Large intestine (tissue), 3 donors: ENCODE data around the gene UQCC5. TPM values are rescaled to one million over a fixed set of nuclear protein-coding genes. Genes with fewer than 3 reads are reported as not detected.
"Not testable (repeated sequence)": the region's sequence is repeated elsewhere in the genome, so short reads cannot be mapped to it uniquely, and the experiment has no call there.

ENCODE experiments used
- DNase-seq, 2 donors: peaks; one replicate each; pipeline versions ENCODE4 v3.0.0 to v3.0.0-alpha.2; 2013
- H3K27ac ChIP-seq: one replicate; pipeline ENCODE4 v1.5.1; 2013; ENCODE audit warnings: low read length
- H3K27me3 ChIP-seq: 2 replicates; pipeline ENCODE4 v1.6.1; 2013; ENCODE audit warnings: low read length; ENCODE audit not compliant: control insufficient read depth, insufficient read depth
- H3K36me3 ChIP-seq: 2 replicates; pipeline ENCODE4 v1.6.1; 2013; ENCODE audit warnings: low read length; ENCODE audit not compliant: control insufficient read depth, insufficient read depth
- H3K4me1 ChIP-seq: one replicate; pipeline ENCODE4 v1.6.1; 2013; ENCODE audit warnings: low read length; ENCODE audit not compliant: control insufficient read depth, insufficient read depth
- H3K4me3 ChIP-seq: one replicate; pipeline ENCODE4 v1.5.1; 2013; ENCODE audit warnings: low read length
- H3K9me3 ChIP-seq: one replicate; pipeline ENCODE4 v1.6.1; 2013; ENCODE audit warnings: mild to moderate bottlenecking, low read depth, low read length, moderate library complexity; ENCODE audit not compliant: control insufficient read depth
- WGBS: methylation state at CpG from one replicate; pipeline ENCODE4 v1.1.5; 2013; ENCODE audit warnings: low lambda C conversion rate; ENCODE audit not compliant: insufficient coverage; 5-methylcytosine and 5-hydroxymethylcytosine counted together
- polyA plus RNA-seq: library from polyadenylated mRNA; unstranded; fragments of 120-200 nt; gene quantifications from one replicate; pipeline ENCODE4 v1.2.1, GENCODE V29; 2013

UQCC5 gene
- polyA plus RNA-seq, 1 donor = 25.8 TPM

DNA sequence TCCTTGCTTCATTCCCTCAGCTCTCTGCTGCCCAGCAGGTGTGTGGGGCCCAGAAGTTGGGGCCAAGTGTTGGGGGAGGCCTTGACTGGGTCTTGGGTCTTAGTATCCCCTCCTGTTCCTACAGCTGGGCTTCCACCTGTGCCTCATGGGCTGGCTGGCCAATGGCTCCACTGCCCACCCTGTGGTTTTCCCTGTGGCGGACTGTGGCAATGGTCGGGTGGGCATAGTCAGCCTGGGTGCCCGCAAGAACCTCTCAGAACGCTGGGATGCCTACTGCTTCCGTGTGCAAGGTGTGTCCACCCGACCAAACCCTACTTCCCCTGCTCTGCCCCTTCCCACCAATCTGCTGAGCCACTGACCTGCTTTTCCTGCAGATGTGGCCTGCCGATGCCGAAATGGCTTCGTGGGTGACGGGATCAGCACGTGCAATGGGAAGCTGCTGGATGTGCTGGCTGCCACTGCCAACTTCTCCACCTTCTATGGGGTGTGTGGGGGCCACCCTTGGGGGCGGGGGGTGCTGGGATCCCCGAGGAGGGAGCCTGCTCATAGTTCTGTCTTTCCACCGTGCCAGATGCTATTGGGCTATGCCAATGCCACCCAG, 13.7 kb upstream of the UQCC5 start:
- Histone ChIP-seq H3K36me3 (peaks cover 31% of the 10 kb centered on the region), H3K4me3 (no peak overlapping the region), H3K9me3 (peaks cover 3% of the 10 kb centered on the region), H3K27ac (no peak overlapping the region), H3K4me1 (peaks cover 6% of the 10 kb centered on the region), H3K27me3 (no peaks in the 10 kb centered on the region)
- no CpG with 5 or more reads among the region's 14 CpGs for WGBS
- no peak for DNase-seq

- Histone ChIP-seq H3K36me3 (peaks cover 38% of the 10 kb centered on the region), H3K27ac (no peak overlapping the region), H3K27me3 (no peaks in the 10 kb centered on the region), H3K9me3 (no peaks in the 10 kb centered on the region), H3K4me1 (peaks cover under 1% of the 10 kb centered on the region), H3K4me3 (no peak overlapping the region)
- no CpG with 5 or more reads among the region's 26 CpGs for WGBS
- no peak for DNase-seq
Measured at GRCh38 chr3:52523386-52524257, 12.8 kb upstream of the UQCC5 start.

GRCh38 chr3:52524258-52524751, 12.1 kb upstream of the UQCC5 start:
- Histone ChIP-seq H3K4me3 (no peak overlapping the region), H3K4me1 (no peaks in the 10 kb centered on the region), H3K27me3 (no peaks in the 10 kb centered on the region), H3K27ac (no peak overlapping the region), H3K9me3 (no peaks in the 10 kb centered on the region), H3K36me3 (peaks cover 44% of the 10 kb centered on the region)
- WGBS = no CpG with 5 or more reads among the region's 18 CpGs
- no peak for DNase-seq

DNA sequence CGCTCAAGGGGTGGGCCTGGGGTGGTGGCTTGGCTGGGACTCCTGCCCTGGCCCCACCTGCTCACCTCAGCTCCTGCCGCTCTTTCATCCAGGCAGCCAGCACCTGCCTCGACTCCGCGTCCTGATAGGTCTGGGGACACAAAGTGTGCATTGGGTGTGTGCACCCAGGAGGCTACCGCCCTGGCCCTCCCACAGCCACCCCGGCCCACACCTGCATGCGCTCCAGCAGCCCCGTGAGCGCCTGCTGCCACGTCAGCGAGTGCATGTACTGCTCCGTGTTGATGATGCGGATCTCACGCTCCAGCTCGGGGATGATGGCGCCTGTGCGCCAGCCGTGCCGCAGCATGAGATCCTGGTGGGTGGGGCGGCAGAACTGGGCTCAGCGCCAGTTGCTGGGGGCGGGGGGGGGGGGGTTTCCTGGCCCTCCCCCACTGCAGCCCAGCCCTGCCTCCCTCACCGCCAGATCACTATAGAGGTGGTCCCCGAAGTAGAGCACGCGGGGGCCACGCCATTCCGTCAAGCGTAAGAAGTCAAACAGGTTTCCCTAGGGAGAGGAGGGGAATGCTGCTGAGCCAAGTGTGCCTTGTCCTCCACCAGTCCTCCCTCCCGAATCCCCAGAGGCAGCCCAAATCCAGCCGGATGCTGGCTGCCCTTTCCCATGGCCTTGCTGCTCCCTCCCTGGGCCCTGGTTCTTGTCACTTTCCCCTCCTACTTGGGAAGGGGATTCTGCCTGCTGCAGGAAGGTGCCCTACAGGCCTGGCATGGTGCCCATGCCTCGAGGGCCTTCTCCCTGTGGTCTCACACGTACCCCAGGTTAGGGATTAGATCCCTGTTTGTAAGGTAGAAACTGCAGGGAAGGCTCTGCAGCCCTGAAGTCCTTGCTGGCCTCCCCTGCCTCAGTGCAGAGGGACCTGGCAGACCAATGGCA, 11.4 kb upstream of the UQCC5 start:
- no peaks in the 10 kb centered on the region for H3K27me3 ChIP-seq
- no peaks in the 10 kb centered on the region for H3K4me1 ChIP-seq
- H3K27ac ChIP-seq = no peak overlapping the region
- peaks cover 44% of the 10 kb centered on the region for H3K36me3 ChIP-seq
- no peak overlapping the region for H3K4me3 ChIP-seq
- DNase-seq = no peak
- no peaks in the 10 kb centered on the region for H3K9me3 ChIP-seq
- no CpG with 5 or more reads among the region's 34 CpGs for WGBS

DNA sequence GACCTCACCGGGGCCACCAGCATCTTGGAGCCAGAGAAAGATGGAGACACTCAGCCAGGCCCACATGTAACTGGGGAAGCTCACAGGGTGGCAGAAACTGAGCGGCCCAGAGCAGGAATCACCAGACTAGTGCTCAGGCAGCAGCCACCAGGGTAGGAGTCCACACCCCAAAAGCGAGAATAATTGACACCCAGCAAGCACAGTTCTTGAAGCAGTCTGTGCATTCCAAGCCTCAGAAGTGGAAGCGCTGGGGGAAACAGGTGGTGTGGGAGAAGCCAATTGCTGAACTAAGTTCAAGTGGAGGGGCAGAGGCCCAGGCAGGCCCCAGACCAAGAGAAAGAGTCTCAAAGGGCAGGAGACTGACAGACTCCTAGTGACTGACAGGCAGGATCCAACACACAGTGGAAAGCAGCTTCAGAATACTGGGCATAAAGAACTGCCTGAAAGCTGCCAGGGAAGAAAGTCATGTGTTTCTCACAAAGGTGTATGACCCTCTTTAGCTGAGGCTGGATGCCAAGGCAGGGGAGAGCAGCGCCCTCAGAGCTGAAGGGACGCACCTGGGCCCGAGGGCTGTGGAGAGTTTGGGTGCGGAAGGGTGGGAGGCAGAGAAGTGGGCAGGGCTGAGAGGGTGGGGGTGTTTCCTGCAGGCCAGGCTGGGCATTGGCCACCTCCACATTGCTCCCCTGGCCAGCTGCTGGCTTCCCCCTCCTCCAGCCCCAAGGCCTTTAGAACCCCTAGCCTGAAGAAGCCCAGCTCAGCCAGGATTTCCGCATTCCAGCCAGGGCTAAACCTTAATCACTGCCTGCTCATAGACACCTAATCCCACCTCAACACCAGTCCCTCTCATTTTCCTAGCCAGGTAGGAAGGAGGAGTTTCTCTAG, 10.5 kb upstream of the UQCC5 start:
- H3K9me3 ChIP-seq = no peaks in the 10 kb centered on the region
- no peak overlapping the region for H3K4me3 ChIP-seq
- H3K36me3 ChIP-seq = peaks cover 44% of the 10 kb centered on the region
- DNase-seq = no peak
- H3K27me3 ChIP-seq = no peaks in the 10 kb centered on the region
- H3K4me1 ChIP-seq = no peaks in the 10 kb centered on the region
- WGBS = no CpG with 5 or more reads among the region's 9 CpGs
- H3K27ac ChIP-seq = no peak overlapping the region

GRCh38 chr3:52526671-52527038, 9.8 kb upstream of the UQCC5 start:
- H3K4me1 ChIP-seq, H3K27me3 ChIP-seq, H3K4me3 ChIP-seq, H3K9me3 ChIP-seq, DNase-seq, H3K27ac ChIP-seq: not testable (repeated sequence)
- WGBS = no CpG with 5 or more reads among the region's 5 CpGs
- H3K36me3 ChIP-seq = peaks cover 44% of the 10 kb centered on the region

DNA sequence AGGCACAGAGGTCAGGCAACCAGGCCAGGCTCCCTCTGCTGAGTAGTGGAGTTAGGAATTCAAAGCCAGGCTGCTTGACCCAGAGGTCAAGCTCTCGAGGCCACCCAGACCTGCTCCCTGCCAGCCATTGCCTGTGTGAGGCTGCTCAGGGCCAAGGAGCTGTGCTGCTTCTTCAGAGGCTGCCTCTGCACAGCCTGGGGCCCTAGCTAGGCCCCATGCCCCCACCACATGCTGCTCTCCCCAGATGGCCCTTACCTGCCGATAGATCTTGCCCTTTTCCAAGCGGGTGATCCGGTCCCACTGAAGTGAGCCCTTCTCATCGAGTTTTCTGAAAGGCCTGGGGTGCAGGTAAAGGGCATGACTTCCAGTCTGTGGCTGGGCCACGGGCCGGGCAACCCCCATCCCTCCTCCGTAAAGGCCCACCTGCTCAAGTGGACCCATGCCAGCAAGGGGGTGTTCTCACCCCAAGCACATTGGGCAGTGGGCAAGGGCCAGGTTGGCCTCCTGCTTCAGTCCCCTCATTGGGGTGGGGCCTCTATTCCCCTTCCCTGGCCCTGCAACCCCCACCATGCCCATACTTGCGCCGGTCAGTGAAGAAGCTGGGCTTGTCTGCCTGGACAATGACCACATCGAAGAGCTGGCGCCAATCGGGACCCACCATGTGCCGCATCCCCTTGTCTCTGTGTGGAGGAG, 9.2 kb upstream of the UQCC5 start:
- H3K4me3 ChIP-seq = no peak overlapping the region
- H3K9me3 ChIP-seq = no peaks in the 10 kb centered on the region
- H3K27ac ChIP-seq = no peak overlapping the region
- peaks cover 44% of the 10 kb centered on the region for H3K36me3 ChIP-seq
- no peaks in the 10 kb centered on the region for H3K27me3 ChIP-seq
- DNase-seq = no peak
- H3K4me1 ChIP-seq = peaks cover under 1% of the 10 kb centered on the region
- WGBS = no CpG with 5 or more reads among the region's 14 CpGs

GRCh38 chr3:52527732-52528585, 8.4 kb upstream of the UQCC5 start:
- H3K27me3 ChIP-seq = no peaks in the 10 kb centered on the region

More at GRCh38 chr3:52527732-52528585, 8.4 kb upstream of the UQCC5 start:
- H3K9me3 ChIP-seq = no peaks in the 10 kb centered on the region
- no peak for DNase-seq
- peaks cover 44% of the 10 kb centered on the region for H3K36me3 ChIP-seq
- no peak overlapping the region for H3K4me3 ChIP-seq
- WGBS = 80% methylated on average over 1 of the region's 18 CpGs
- peaks cover 8% of the 10 kb centered on the region for H3K4me1 ChIP-seq
- no peak overlapping the region for H3K27ac ChIP-seq
